GM21825 (cell line): Measurements from ENCODE around the gene PDE9A.

Experiments
- ATAC-seq: cut with Tn5 transposase; IDR thresholded peaks from one replicate; pipeline ENCODE4 v1.9.1; 2021; ENCODE audit warnings: mild to moderate bottlenecking, moderate library complexity; ENCODE audit not compliant: unreplicated experiment

Gene PDE9A

GRCh38 chr21:42641311-42642218 lies 11.9 kb upstream of the PDE9A start:
- no peak for ATAC-seq

GRCh38 chr21:42642219-42642745 lies 11.1 kb upstream of the PDE9A start:
- no peak for ATAC-seq

GRCh38 chr21:42644223-42645208 lies 8.9 kb upstream of the PDE9A start:
- no peak for ATAC-seq

GRCh38 chr21:42645211-42646075 lies 8.0 kb upstream of the PDE9A start:
- ATAC-seq, result no peak

GRCh38 chr21:42646076-42646825 lies 7.2 kb upstream of the PDE9A start:
- no peak for ATAC-seq

GRCh38 chr21:42646836-42647235 lies 6.6 kb upstream of the PDE9A start:
- no peak for ATAC-seq

GRCh38 chr21:42648606-42649005 lies 4.8 kb upstream of the PDE9A start:
- ATAC-seq, result no peak

- ATAC-seq, result no peak
Observed at GRCh38 chr21:42649122-42650032, 4.0 kb upstream of the PDE9A start.

- no peak for ATAC-seq
Observed at GRCh38 chr21:42650033-42650370, 3.4 kb upstream of the PDE9A start.

- no peak for ATAC-seq
Observed at GRCh38 chr21:42650441-42651421, 2.7 kb upstream of the PDE9A start.

GRCh38 chr21:42651515-42652401 lies 1.7 kb upstream of the PDE9A start:
- no peak for ATAC-seq

GRCh38 chr21:42652527-42653230 lies 742 bp upstream of the PDE9A start:
- no peak for ATAC-seq

GRCh38 chr21:42654179-42654912 lies 925 bp downstream of the PDE9A start:
- no peak for ATAC-seq

- ATAC-seq, result no peak
Observed at GRCh38 chr21:42654913-42655795, 1.7 kb downstream of the PDE9A start.
